Measurements from ENCODE around the gene EXD2. TPM values are rescaled to one million over a fixed set of nuclear protein-coding genes. Genes with fewer than 3 reads are reported as not detected.
"Not testable (repeated sequence)": the region's sequence is repeated elsewhere in the genome, so short reads cannot be mapped to it uniquely, and the experiment has no call there.

EXD2 gene
- total and polyA plus RNA-seq, 10 donors, result 3.7 to 18.5 (median 12.5) TPM

DNA sequence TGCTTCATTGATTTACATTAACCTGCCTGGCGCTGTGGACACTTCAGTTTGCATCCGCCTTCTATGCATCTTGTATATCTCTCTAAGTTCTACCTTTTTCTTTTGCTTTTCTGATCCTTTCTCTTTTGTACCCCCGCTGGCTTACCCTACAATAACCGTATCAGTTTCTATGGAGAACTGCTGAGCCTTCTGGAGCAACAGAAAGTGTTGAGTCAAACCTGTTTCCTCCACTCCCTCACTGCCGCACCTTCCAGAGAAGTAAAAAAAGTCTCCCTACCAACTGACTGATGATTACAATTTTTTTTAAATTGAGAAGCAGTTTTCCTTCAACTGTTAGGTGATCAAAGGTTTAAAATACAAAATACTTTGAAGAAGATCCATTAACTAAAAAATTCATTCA is 17.4 kb downstream of the EXD2 start:
- intact Hi-C loops (cut with DNase I; ENCODE audit: low total_unique reads), result no loop called here
- TF ChIP-seq, protein P1, sequence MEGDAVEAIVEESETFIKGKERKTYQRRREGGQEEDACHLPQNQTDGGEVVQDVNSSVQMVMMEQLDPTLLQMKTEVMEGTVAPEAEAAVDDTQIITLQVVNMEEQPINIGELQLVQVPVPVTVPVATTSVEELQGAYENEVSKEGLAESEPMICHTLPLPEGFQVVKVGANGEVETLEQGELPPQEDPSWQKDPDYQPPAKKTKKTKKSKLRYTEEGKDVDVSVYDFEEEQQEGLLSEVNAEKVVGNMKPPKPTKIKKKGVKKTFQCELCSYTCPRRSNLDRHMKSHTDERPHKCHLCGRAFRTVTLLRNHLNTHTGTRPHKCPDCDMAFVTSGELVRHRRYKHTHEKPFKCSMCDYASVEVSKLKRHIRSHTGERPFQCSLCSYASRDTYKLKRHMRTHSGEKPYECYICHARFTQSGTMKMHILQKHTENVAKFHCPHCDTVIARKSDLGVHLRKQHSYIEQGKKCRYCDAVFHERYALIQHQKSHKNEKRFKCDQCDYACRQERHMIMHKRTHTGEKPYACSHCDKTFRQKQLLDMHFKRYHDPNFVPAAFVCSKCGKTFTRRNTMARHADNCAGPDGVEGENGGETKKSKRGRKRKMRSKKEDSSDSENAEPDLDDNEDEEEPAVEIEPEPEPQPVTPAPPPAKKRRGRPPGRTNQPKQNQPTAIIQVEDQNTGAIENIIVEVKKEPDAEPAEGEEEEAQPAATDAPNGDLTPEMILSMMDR (IDR thresholded peaks at IDR 0.05 in 8 of 11, conservative IDR thresholded peaks at IDR 0.05 in 3 of 11), result no peak
- no peak for TF ChIP-seq POLR2AphosphoS5 (IDR thresholded peaks at IDR 0.05)
- no peak for TF ChIP-seq POLR2A (IDR thresholded peaks at IDR 0.05)
- Histone ChIP-seq H3K27me3 (replicated peaks in 1 of 7) (no peaks in the 10 kb centered on the region), H3K9me3 (no peaks in the 10 kb centered on the region), H3K27ac (no peak overlapping the region), H3K36me3 (peaks cover 0 to 45% (median 0%) of the 10 kb centered on the region in 6 donors), H3K4me1 (peaks cover 0 to 3% (median 0%) of the 10 kb centered on the region in 6 donors), H3K4me3 (no peak overlapping the region)
- DNase-seq, result no peak
- WGBS, 5 donors, result 65 to 86% (median 76%) methylated on average over 5 of the region's 5 CpGs

DNA sequence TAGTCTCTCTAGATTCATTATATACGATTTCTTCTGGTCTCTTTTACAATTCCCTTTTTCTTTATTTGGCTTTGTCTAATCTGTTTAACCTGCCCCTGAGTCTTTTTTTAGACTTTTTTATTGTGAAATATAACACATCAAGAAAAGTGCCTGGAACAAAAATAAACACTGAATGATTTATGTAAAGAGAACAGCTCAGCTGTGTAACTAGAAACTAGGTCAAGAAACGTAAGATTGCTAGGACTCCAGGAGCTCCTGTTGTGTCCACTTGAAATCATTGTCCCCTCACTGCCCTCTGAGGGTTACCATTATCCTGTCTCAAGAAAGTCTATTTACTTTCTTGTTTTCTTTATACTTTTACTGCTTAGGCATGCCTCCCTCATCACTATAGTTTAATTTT is 23.1 kb downstream of the EXD2 start:
- intact Hi-C loops (cut with DNase I; ENCODE audit: low total_unique reads), result no loop called here
- no peak for TF ChIP-seq POLR2A (IDR thresholded peaks at IDR 0.05)
- TF ChIP-seq, protein P1 (IDR thresholded peaks at IDR 0.05 in 8 of 11, conservative IDR thresholded peaks at IDR 0.05 in 3 of 11), result no peak
- no peak for TF ChIP-seq POLR2AphosphoS5 (IDR thresholded peaks at IDR 0.05)
- no peaks in the 10 kb centered on the region for H3K4me1 ChIP-seq
- peaks cover 0 to 3% (median 0%) of the 10 kb centered on the region in 8 donors for H3K9me3 ChIP-seq
- peaks cover 0 to 57% (median 0%) of the 10 kb centered on the region in 6 donors for H3K36me3 ChIP-seq
- DNase-seq, result no peak
- 76 to 97% (median 89%) methylated on average over 2 of the region's 2 CpGs for WGBS, 5 donors
- no peaks in the 10 kb centered on the region for H3K27me3 ChIP-seq (replicated peaks in 1 of 7)
- no peak overlapping the region for H3K4me3 ChIP-seq
- no peak overlapping the region for H3K27ac ChIP-seq

DNA sequence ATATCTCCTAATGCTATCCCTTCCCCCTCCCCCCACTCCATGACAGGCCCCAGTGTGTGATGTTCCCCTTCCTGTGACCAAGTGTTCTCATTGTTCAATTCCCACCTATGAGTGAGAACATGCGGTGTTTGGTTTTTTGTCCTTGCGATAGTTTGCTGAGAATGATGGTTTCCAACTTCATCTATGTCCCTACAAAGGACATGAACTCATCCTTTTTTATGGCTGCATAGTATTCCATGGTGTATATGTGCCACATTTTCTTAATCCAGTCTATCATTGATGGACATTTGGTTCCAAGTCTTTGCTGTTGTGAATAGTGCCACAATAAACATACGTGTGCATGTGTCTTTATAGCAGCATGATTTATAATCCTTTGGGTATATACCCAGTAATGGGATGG is 26.4 kb downstream of the EXD2 start:
- H3K9me3 ChIP-seq; DNase-seq; H3K27me3 ChIP-seq (replicated peaks in 1 of 7); H3K27ac ChIP-seq; intact Hi-C loops (cut with DNase I; ENCODE audit: low total_unique reads); H3K4me1 ChIP-seq; H3K4me3 ChIP-seq: not testable (repeated sequence)
- 96 to 100% (median 99%) methylated on average over 1 to 3 of the region's 3 CpGs for WGBS, 5 donors
- H3K36me3 ChIP-seq, result peaks cover 0 to 30% (median 0%) of the 10 kb centered on the region in 6 donors

DNA sequence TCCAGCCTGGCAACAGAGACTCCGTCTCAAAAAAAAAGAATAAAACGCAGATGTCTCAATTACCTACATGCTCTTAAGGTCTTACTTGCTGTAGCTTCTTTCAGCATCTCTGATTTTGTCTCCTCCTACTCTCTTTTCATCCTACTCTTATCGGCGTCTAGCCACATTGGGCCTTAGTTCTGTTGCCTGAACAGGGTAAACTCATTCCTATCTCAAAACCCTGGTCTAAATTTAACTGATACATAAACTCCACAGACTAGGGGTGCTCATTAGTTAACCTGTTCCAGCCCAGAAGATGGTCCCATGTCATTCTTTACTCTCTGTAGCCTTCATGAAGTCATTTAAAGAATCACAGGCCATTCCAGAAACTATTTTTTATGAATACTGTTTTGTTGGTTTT is 33.6 kb downstream of the EXD2 start:
- H3K4me3 ChIP-seq, result no peak overlapping the region
- intact Hi-C loops (cut with DNase I; ENCODE audit: low total_unique reads), result no loop called here
- no peaks in the 10 kb centered on the region for H3K9me3 ChIP-seq
- WGBS, 5 donors, result 94 to 96% (median 95%) methylated on average over 4 of the region's 4 CpGs
- no peak for TF ChIP-seq POLR2AphosphoS5 (IDR thresholded peaks at IDR 0.05)
- TF ChIP-seq POLR2A (IDR thresholded peaks at IDR 0.05), result no peak
- TF ChIP-seq, protein P1 (IDR thresholded peaks at IDR 0.05 in 8 of 11, conservative IDR thresholded peaks at IDR 0.05 in 3 of 11), result no peak
- no peak overlapping the region for H3K27ac ChIP-seq
- no peak for DNase-seq
- H3K36me3 ChIP-seq, result peaks cover 0 to 41% (median 8%) of the 10 kb centered on the region in 6 donors
- no peaks in the 10 kb centered on the region for H3K27me3 ChIP-seq (replicated peaks in 1 of 7)
- H3K4me1 ChIP-seq, result no peaks in the 10 kb centered on the region

DNA sequence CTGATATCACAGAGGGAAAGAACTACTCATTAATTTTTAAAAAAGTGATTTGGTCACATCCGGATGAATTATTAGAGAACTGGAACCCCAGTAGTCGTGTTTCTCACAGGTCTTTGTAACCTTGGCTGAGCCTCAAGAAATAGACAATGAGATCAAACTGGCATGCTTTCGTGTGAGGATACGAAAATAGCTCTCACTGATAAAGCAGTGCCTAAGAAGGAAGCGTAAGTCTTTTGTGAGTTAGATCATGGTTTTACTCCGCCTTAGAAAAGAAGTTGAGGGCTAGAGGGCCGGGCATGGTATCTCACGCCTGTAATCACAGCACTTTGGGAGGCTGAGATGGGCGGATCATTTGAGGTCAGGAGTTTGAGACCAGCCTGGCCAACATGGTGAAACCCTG is 34.9 kb downstream of the EXD2 start:
- no peaks in the 10 kb centered on the region for H3K9me3 ChIP-seq
- 68 to 80% (median 76%) methylated on average over 9 of the region's 9 CpGs for WGBS, 5 donors
- no peak overlapping the region for H3K27ac ChIP-seq
- DNase-seq, result no peak
- intact Hi-C loops (cut with DNase I; ENCODE audit: low total_unique reads), result no loop called here
- no peaks in the 10 kb centered on the region for H3K4me1 ChIP-seq
- no peak overlapping the region for H3K4me3 ChIP-seq
- H3K27me3 ChIP-seq (replicated peaks in 1 of 7), result no peaks in the 10 kb centered on the region
- TF ChIP-seq, protein P1 (IDR thresholded peaks at IDR 0.05 in 8 of 11, conservative IDR thresholded peaks at IDR 0.05 in 3 of 11), result no peak
- TF ChIP-seq POLR2AphosphoS5 (IDR thresholded peaks at IDR 0.05), result no peak
- TF ChIP-seq POLR2A (IDR thresholded peaks at IDR 0.05), result no peak
- peaks cover 0 to 53% (median 11%) of the 10 kb centered on the region in 6 donors for H3K36me3 ChIP-seq
